ENCODE measurements around the gene RPL4.
"Not testable (repeated sequence)": the region's sequence is repeated elsewhere in the genome, so short reads cannot be mapped to it uniquely, and the experiment has no call there.

RPL4 gene

GRCh38 chr15:66504563-66505429 is at the start of gene RPL4, which contains the start of gene ZWILCH:
Gene RPL4 (minus strand): TSS chr15:66504855. CDS start chr15:66504790, 65 bp downstream.
Gene ZWILCH (plus strand): TSS chr15:66505326. CDS start chr15:66505339, 13 bp downstream.
- DNase-seq (ENCODE audit: low read depth), result peak; percentile 69

GRCh38 chr15:66545255-66545654 is 40.6 kb upstream of the RPL4 start:
- no peak for DNase-seq (ENCODE audit: low read depth)

- no peak for DNase-seq (ENCODE audit: low read depth)
These were observed 38.2 kb upstream of the RPL4 start for GRCh38 chr15:66542896-66543295.

GRCh38 chr15:66535056-66535455 is 30.4 kb upstream of the RPL4 start:
- no peak for DNase-seq (ENCODE audit: low read depth)

GRCh38 chr15:66524838-66525237 is 20.2 kb upstream of the RPL4 start:
- DNase-seq (ENCODE audit: low read depth), result no peak

- no peak for DNase-seq (ENCODE audit: low read depth)
These were observed 19.3 kb upstream of the RPL4 start for GRCh38 chr15:66523926-66524325.

GRCh38 chr15:66515901-66516322 is 11.3 kb upstream of the RPL4 start:
- DNase-seq (ENCODE audit: low read depth), result no peak

GRCh38 chr15:66514586-66514985 is 9.9 kb upstream of the RPL4 start:
- DNase-seq (ENCODE audit: low read depth), result no peak

GRCh38 chr15:66508293-66508883 is 3.7 kb upstream of the RPL4 start:
- no peak for DNase-seq (ENCODE audit: low read depth)

GRCh38 chr15:66505818-66506217 is 1.2 kb upstream of the RPL4 start:
- no peak for DNase-seq (ENCODE audit: low read depth)

- DNase-seq (ENCODE audit: low read depth), result no peak
These were observed 766 bp upstream of the RPL4 start for GRCh38 chr15:66505430-66505811.

GRCh38 chr15:66503780-66504562 is 684 bp downstream of the RPL4 start:
- DNase-seq (ENCODE audit: low read depth), result no peak

GRCh38 chr15:66503041-66503648 is 1.5 kb downstream of the RPL4 start:
- DNase-seq (ENCODE audit: low read depth), result not testable (repeated sequence)

GRCh38 chr15:66502491-66502890 is 2.2 kb downstream of the RPL4 start:
- DNase-seq (ENCODE audit: low read depth), result no peak

- not testable (repeated sequence) for DNase-seq (ENCODE audit: low read depth)
These were observed 4.3 kb downstream of the RPL4 start for GRCh38 chr15:66500346-66500745.

GRCh38 chr15:66498501-66499386 is 5.9 kb downstream of the RPL4 start:
- no peak for DNase-seq (ENCODE audit: low read depth)

GRCh38 chr15:66497502-66498455 is 6.9 kb downstream of the RPL4 start, which contains the start of gene SNAPC5:
Gene SNAPC5 (minus strand): TSS chr15:66497762. CDS start chr15:66497731, 31 bp downstream.
- peak; percentile 93 for DNase-seq (ENCODE audit: low read depth)

- no peak for DNase-seq (ENCODE audit: low read depth)
These were observed 7.6 kb downstream of the RPL4 start for GRCh38 chr15:66496951-66497501.

GRCh38 chr15:66494262-66494661 is 10.4 kb downstream of the RPL4 start:
- DNase-seq (ENCODE audit: low read depth), result no peak

Measured in stimulated activated CD8-positive, alpha-beta memory T cell treated with anti-CD3 and anti-CD28 coated beads, Interleukin-12 subunit alpha, Interleukin-12 subunit beta, amount 100 ng/mL, for 1 hour (primary cell).